HCT116 (cell line): ENCODE results near the gene SEL1L2. TPM values are rescaled to one million over a fixed set of nuclear protein-coding genes. Genes with fewer than 3 reads are reported as not detected.

Experiments used
- ATAC-seq: fragments of 200-7000 bp; cut with Tn5 transposase; 2 replicates; pipeline ENCODE4 v1.9.1; 2020; ENCODE audit warnings: mild to moderate bottlenecking, moderate library complexity
- BruUV-seq: library from RNA; stranded (reverse); fragments of 400-500 nt; replicated peaks from 2 replicates; lab custom pipeline; 2021; lab: Mats Ljungman, UMichigan
- CTCF ChIA-PET: fragments of 300-600 bp; sonication (Branson Sonifier 250); formaldehyde crosslinking; loops from one replicate; lab custom pipeline; 2021; ENCODE audit warnings: antibody characterized with exemption; lab: Charles Lee
- POLR2A ChIA-PET: fragments of 300-600, 350-600 bp; sonication (Branson Sonifier 250); formaldehyde crosslinking; loops from one replicate; lab custom pipeline; 2021; ENCODE audit warnings: antibody characterized with exemption; lab: Charles Lee
- RAD21 ChIA-PET, 2 experiments: fragments of 300-600 bp; sonication (Branson Sonifier 250); formaldehyde crosslinking; loops; one replicate each; lab custom pipeline; 2023; ENCODE audit warnings: low total read pairs in 2 of 2; ENCODE audit not compliant: uncharacterized antibody in 2 of 2, unreplicated experiment in 2 of 2, low non-redundant PET in 1 of 2; lab: Charles Lee
- DNase-seq: peaks from one replicate; pipeline ENCODE4 v3.0.0-alpha.2; 2010; ENCODE audit warnings: low read depth, low spot score
- H2AFZ ChIP-seq: fragments of 200-600 bp; shearing (Covaris generic), sonication (generic); 2 replicates; pipeline ENCODE4 v1.6.1; 2017; ENCODE audit warnings: low read depth, mixed run types, mixed read lengths, antibody characterized with exemption, low read length; ENCODE audit not compliant: poor library complexity, severe bottlenecking
- H3K27ac ChIP-seq: 2 replicates; pipeline ENCODE4 v1.5.1; 2012; ENCODE audit warnings: low read depth, low read length
- H3K27me3 ChIP-seq: fragments of 200-600 bp; sonication (generic); 2 replicates; pipeline ENCODE4 v1.6.1; 2016; ENCODE audit warnings: mixed run types, low read length, mixed read lengths; ENCODE audit not compliant: insufficient read depth
- H3K36me3 ChIP-seq, 2 experiments: fragments of 200-500 bp in 1 of 2; fragments of 200-600 bp in 1 of 2; sonication (Bioruptor generic) in 1 of 2; sonication (generic) in 1 of 2; 2 replicates each; pipeline versions ENCODE4 v1.5.1 to v1.6.1; 2014 to 2016; ENCODE audit warnings: low read length in 2 of 2, inconsistent platforms in 1 of 2, mixed read lengths in 1 of 2, mixed run types in 1 of 2; ENCODE audit not compliant: insufficient read depth in 2 of 2, control insufficient read depth in 1 of 2
- H3K4me1 ChIP-seq, 2 experiments: fragments of 200-600 bp in 1 of 2; sonication (generic) in 1 of 2; 2 replicates each; pipeline versions ENCODE4 v1.5.1 to v1.6.1; 2012 to 2017; ENCODE audit warnings: low read length in 2 of 2, inconsistent platforms in 1 of 2, mild to moderate bottlenecking in 1 of 2, mixed read lengths in 1 of 2, mixed run types in 1 of 2, moderate library complexity in 1 of 2; ENCODE audit not compliant: insufficient read depth in 2 of 2, control insufficient read depth in 1 of 2
- H3K4me2 ChIP-seq: fragments of 200-600 bp; sonication (generic); 2 replicates; pipeline ENCODE4 v1.6.1; 2017; ENCODE audit warnings: mixed run types, low read length, mixed read lengths
- H3K4me3 ChIP-seq, 2 experiments: fragments of 200-600 bp in 1 of 2; sonication (generic) in 1 of 2; replicated peaks in 1 of 2; 2 replicates each; pipeline ENCODE4 v1.5.1; 2011 to 2016; ENCODE audit warnings: low read length in 2 of 2, control low read depth in 1 of 2, low read depth in 1 of 2, mild to moderate bottlenecking in 1 of 2, mixed read lengths in 1 of 2, mixed run types in 1 of 2
- H3K79me2 ChIP-seq: fragments of 200-600 bp; sonication (generic); 2 replicates; pipeline ENCODE4 v1.6.1; 2017; ENCODE audit warnings: mild to moderate bottlenecking, mixed run types, low read length, moderate library complexity, mixed read lengths; ENCODE audit not compliant: insufficient read depth
- H3K9ac ChIP-seq: fragments of 200-600 bp; sonication (generic); 2 replicates; pipeline ENCODE4 v1.6.1; 2016; ENCODE audit warnings: low read length, mixed read lengths
- H3K9me2 ChIP-seq: fragments of 200-600 bp; sonication (generic), shearing (Covaris generic); 2 replicates; pipeline ENCODE4 v1.6.1; 2017; ENCODE audit warnings: mixed run types, mild to moderate bottlenecking, moderate library complexity; ENCODE audit not compliant: insufficient read depth
- H3K9me3 ChIP-seq, 2 experiments: fragments of 200-500 bp in 1 of 2; fragments of 200-600 bp in 1 of 2; sonication (Bioruptor generic) in 1 of 2; sonication (generic) in 1 of 2; 2 replicates each; pipeline ENCODE4 v1.6.1; 2014 to 2017; ENCODE audit warnings: low read length in 2 of 2, mixed read lengths in 2 of 2, inconsistent platforms in 1 of 2, low read depth in 1 of 2, mild to moderate bottlenecking in 1 of 2, mixed run types in 1 of 2, moderate library complexity in 1 of 2; ENCODE audit not compliant: control insufficient read depth in 1 of 2, insufficient read depth in 1 of 2
- H4K20me1 ChIP-seq: fragments of 200-600 bp; sonication (generic), shearing (Covaris generic); 2 replicates; pipeline ENCODE4 v1.6.1; 2017; ENCODE audit warnings: mixed run types, mild to moderate bottlenecking, moderate library complexity; ENCODE audit not compliant: insufficient read depth
- POLR2A ChIP-seq: IDR thresholded peaks from 2 replicates; pipeline ENCODE4 v1.7.0; 2011; ENCODE audit warnings: borderline replicate concordance; ENCODE audit not compliant: insufficient read depth, insufficient read length; ENCODE audit errors: extremely low read depth
- SIN3A ChIP-seq: IDR thresholded peaks from 2 replicates; pipeline ENCODE4 v1.6.1; 2012; ENCODE audit warnings: low read depth
- intact Hi-C: fragments of 100-400 bp; cut with micrococcal nuclease; formaldehyde crosslinking; loops from 2 replicates; pipeline ENCODE4 v1.10.0; 2022
- total RNA-seq: library from RNA; stranded (reverse); gene quantifications from one replicate; pipeline ENCODE4 v1.2.1, GENCODE V29; 2021; ENCODE audit not compliant: unreplicated experiment
- TF ChIP-seq, protein P1 (sequence below): IDR thresholded peaks from 2 replicates; pipeline ENCODE4 v1.6.1; 2012; ENCODE audit warnings: low read depth
- TF ChIP-seq, protein P2 (sequence below): IDR thresholded peaks from 2 replicates; pipeline ENCODE4 v1.6.1; 2012

SEL1L2 gene
- total RNA-seq, 1 experiment from 2014 or later = not detected

DNA sequence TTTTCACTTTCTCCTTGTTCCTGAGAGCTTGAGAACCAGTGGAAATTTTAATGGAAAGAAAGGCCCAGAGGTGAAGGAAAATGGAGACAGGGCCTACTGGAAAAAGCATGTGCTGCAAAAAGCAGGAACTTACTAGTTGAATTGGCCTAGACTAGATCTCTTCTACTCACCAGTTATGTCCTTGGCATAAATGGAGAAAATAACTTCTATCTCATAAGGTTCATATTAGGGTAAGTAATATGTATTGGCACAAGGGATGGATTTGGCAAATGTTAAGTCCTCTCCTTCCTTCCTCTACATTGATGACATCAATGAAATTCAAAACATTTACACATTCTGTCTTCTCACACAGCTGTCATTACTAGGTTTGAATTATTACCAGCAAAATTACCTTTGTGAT is 131.5 kb downstream of the SEL1L2 start (continued):
- TF ChIP-seq, protein P1, sequence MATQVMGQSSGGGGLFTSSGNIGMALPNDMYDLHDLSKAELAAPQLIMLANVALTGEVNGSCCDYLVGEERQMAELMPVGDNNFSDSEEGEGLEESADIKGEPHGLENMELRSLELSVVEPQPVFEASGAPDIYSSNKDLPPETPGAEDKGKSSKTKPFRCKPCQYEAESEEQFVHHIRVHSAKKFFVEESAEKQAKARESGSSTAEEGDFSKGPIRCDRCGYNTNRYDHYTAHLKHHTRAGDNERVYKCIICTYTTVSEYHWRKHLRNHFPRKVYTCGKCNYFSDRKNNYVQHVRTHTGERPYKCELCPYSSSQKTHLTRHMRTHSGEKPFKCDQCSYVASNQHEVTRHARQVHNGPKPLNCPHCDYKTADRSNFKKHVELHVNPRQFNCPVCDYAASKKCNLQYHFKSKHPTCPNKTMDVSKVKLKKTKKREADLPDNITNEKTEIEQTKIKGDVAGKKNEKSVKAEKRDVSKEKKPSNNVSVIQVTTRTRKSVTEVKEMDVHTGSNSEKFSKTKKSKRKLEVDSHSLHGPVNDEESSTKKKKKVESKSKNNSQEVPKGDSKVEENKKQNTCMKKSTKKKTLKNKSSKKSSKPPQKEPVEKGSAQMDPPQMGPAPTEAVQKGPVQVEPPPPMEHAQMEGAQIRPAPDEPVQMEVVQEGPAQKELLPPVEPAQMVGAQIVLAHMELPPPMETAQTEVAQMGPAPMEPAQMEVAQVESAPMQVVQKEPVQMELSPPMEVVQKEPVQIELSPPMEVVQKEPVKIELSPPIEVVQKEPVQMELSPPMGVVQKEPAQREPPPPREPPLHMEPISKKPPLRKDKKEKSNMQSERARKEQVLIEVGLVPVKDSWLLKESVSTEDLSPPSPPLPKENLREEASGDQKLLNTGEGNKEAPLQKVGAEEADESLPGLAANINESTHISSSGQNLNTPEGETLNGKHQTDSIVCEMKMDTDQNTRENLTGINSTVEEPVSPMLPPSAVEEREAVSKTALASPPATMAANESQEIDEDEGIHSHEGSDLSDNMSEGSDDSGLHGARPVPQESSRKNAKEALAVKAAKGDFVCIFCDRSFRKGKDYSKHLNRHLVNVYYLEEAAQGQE = no peak
- TF ChIP-seq, protein P2, sequence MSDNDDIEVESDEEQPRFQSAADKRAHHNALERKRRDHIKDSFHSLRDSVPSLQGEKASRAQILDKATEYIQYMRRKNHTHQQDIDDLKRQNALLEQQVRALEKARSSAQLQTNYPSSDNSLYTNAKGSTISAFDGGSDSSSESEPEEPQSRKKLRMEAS = no peak

DNA sequence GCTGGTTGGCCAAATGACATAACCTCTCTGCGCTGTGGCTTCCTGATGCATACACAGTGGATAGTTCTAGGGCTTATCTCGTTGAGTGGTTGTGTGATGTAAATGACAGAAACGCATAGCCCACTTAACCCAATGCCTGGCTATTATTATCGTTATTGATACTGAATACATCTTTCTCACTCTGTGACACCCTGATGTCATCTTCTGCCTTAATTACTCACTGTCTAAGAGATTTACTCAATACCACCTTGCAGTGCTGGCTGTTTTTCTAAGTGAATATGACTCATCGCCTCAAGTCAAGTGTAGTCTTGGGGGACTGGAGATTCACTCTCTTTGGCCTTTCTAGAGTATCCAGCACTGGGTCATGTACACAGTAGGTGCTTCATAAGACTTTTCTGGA is 132.0 kb downstream of the SEL1L2 start:
- TF ChIP-seq POLR2A = no peak
- no peak for TF ChIP-seq SIN3A
- TF ChIP-seq, protein P2 = no peak
- TF ChIP-seq, all 23 proteins: peak for 0
- no TSS peak for BruUV-seq
- Histone ChIP-seq H3K36me3 (no peaks in the 10 kb centered on the region), H3K79me2 (no peaks in the 10 kb centered on the region), H3K9ac (no peak overlapping the region), H3K4me3 (no peak overlapping the region), H2AFZ (no peak overlapping the region), H3K27ac (no peak overlapping the region), H3K9me3 (no peaks in the 10 kb centered on the region), H3K27me3 (peaks cover 4% of the 10 kb centered on the region; the same call in 1 of the 2 replicates), H3K4me1 (no peaks in the 10 kb centered on the region), H3K4me2 (no peak overlapping the region), H4K20me1 (no peaks in the 10 kb centered on the region), H3K9me2 (no peaks in the 10 kb centered on the region)
- no peak for DNase-seq
- intact Hi-C loops = no loop called here
- POLR2A ChIA-PET = no interaction called here
- ATAC-seq = no peak
- CTCF ChIA-PET = no interaction called here
- RAD21 ChIA-PET = no interaction called here
